ENCODE data around the gene ROBO2. TPM values are rescaled to one million over a fixed set of nuclear protein-coding genes. Genes with fewer than 3 reads are reported as not detected.
A peak's percentile ranks its signal among the peaks of the same experiment; 100 is the strongest.

ROBO2 gene
- total RNA-seq, 1 experiment from 2014 or later = not detected

DNA sequence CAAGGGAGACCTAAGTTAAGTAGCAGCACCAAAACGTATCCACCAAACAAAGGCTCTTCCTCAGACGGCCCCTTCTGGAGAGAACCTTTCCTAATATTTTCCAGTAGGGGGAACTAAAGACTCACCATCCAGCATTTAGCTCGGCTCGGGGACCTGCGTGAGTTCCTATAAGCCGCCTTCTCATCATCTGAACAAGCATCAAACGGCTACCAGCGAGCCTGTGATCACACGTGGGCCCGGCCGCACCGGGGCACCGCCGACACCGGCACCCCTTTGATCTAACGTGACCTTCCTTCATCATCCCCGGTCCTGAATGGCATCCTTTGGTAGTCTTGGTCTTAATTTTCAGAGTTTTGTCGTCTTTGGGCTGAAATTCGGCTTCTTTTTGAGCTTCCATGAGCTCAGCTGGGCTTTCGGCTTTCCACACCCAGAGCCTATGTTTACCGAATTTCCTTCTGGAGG lies 1.4 kb upstream of the ROBO2 start:
- Histone ChIP-seq H3K4me1 (ENCODE audit: control insufficient read depth in 1 of 2, insufficient read depth in 2 of 2, low read length in 2 of 2) (no peaks in the 10 kb centered on the region), H3K27ac (ENCODE audit: low read depth, low read length) (no peak overlapping the region), H3K9me3 (ENCODE audit: control insufficient read depth in 1 of 2, insufficient read depth in 1 of 2, low read depth in 1 of 2, low read length in 2 of 2) (peaks cover 3 to 20% of the 10 kb centered on the region in 2 experiments; a peak in 2 of 4 replicates), H3K4me3 (replicated peaks in 1 of 2; ENCODE audit: low read depth in 1 of 2, low read length in 2 of 2) (no peak overlapping the region), H3K4me2 (ENCODE audit: low read length) (no peak overlapping the region), H3K79me2 (ENCODE audit: insufficient read depth, low read length) (no peaks in the 10 kb centered on the region), H3K27me3 (ENCODE audit: insufficient read depth, low read length) (no peaks in the 10 kb centered on the region), H4K20me1 (ENCODE audit: insufficient read depth) (no peaks in the 10 kb centered on the region), H3K36me3 (ENCODE audit: control insufficient read depth in 1 of 2, insufficient read depth in 2 of 2, low read length in 2 of 2) (no peaks in the 10 kb centered on the region), H3K9me2 (ENCODE audit: insufficient read depth) (no peaks in the 10 kb centered on the region), H2AFZ (ENCODE audit: low read depth, low read length, poor library complexity, severe bottlenecking) (no peak overlapping the region), H3K9ac (ENCODE audit: low read length) (no peak overlapping the region)
- no peak for TF ChIP-seq POLR2A (IDR thresholded peaks at IDR 0.05; ENCODE audit: borderline replicate concordance, extremely low read depth, insufficient read depth, insufficient read length)
- TF ChIP-seq TCF7L2 (IDR thresholded peaks at IDR 0.05; ENCODE audit: borderline replicate concordance, extremely low read depth, insufficient read depth, insufficient read length) = peak; percentile 85
- no peak for ATAC-seq
- ChIA-PET CTCF (no interaction called here), POLR2A (no interaction called here), RAD21 (ENCODE audit: low non-redundant PET in 1 of 2, low total read pairs in 2 of 2, uncharacterized antibody in 2 of 2, unreplicated experiment in 2 of 2) (no interaction called here)
- no peak for DNase-seq (ENCODE audit: low read depth, low spot score)
- intact Hi-C loops (cut with micrococcal nuclease) = no loop called here
- BruUV-seq (replicated peaks) = no TSS peak

DNA sequence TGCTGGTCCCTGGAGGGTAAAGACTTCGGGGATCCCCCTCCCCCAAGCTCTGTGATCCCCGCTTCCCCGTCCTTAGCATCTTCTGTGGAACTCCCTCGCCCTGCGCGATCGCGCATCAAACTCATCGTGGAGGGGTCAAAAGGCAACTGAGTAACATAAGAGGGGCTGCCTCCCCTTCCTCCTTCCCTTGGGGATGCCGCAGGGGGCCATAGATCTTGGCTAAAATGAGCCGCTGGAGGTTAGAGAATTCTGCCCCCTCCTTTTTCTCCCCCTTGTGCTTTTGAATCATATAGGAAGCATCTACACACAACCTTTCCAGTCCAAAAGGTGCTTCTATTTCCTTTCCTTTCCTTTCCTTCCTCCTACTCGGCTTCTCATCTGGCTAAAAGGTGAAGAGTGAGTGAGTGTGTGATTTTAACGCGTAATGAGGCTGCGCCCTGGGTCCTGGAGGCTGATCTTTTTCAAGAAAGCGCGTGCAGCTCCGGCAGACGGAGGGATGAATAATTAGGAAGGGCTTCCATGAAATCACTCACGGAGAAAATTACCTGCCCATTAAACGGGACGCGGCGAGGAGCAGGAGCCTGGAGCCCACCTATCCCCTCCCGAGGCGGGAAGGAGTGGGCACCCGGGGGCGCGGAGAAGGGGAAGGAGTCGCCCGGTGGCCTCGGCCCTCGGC lies 831 bp upstream of the ROBO2 start:
- DNase-seq (ENCODE audit: low read depth, low spot score) (no peak), ATAC-seq (no peak)
- H3K36me3 ChIP-seq (ENCODE audit: control insufficient read depth in 1 of 2, insufficient read depth in 2 of 2, low read length in 2 of 2) = no peaks in the 10 kb centered on the region
- H3K9me2 ChIP-seq (ENCODE audit: insufficient read depth) = no peaks in the 10 kb centered on the region
- no peak overlapping the region for H3K27ac ChIP-seq (ENCODE audit: low read depth, low read length)
- H3K4me3 ChIP-seq (replicated peaks in 1 of 2; ENCODE audit: low read depth in 1 of 2, low read length in 2 of 2) = no peak overlapping the region
- H2AFZ ChIP-seq (ENCODE audit: low read depth, low read length, poor library complexity, severe bottlenecking) = no peak overlapping the region
- no peaks in the 10 kb centered on the region for H3K4me1 ChIP-seq (ENCODE audit: control insufficient read depth in 1 of 2, insufficient read depth in 2 of 2, low read length in 2 of 2)
- H3K27me3 ChIP-seq (ENCODE audit: insufficient read depth, low read length) = no peaks in the 10 kb centered on the region
- CTCF ChIA-PET = no interaction called here
- H3K79me2 ChIP-seq (ENCODE audit: insufficient read depth, low read length) = no peaks in the 10 kb centered on the region
- POLR2A ChIA-PET = no interaction called here
- no peaks in the 10 kb centered on the region for H4K20me1 ChIP-seq (ENCODE audit: insufficient read depth)
- intact Hi-C loops (cut with micrococcal nuclease) = no loop called here
- H3K4me2 ChIP-seq (ENCODE audit: low read length) = no peak overlapping the region
- no peak overlapping the region for H3K9ac ChIP-seq (ENCODE audit: low read length)
- TF ChIP-seq CBX3 (IDR thresholded peaks at IDR 0.05; ENCODE audit: low read depth) = no peak
- TF ChIP-seq SRF (IDR thresholded peaks at IDR 0.05; ENCODE audit: low read depth) = no peak
- TF ChIP-seq ZFX (IDR thresholded peaks at IDR 0.05) = no peak
- TF ChIP-seq SP1 (IDR thresholded peaks at IDR 0.05; ENCODE audit: low read depth) = no peak
- no peak for TF ChIP-seq TCF7L2 (IDR thresholded peaks at IDR 0.05; ENCODE audit: borderline replicate concordance, extremely low read depth, insufficient read depth, insufficient read length)
- no peak for TF ChIP-seq JUND (IDR thresholded peaks at IDR 0.05)
- TF ChIP-seq SIN3A (IDR thresholded peaks at IDR 0.05; ENCODE audit: low read depth) = no peak
- no peak for TF ChIP-seq POLR2AphosphoS5 (IDR thresholded peaks at IDR 0.05; ENCODE audit: low read depth, low read length)
- no peak for TF ChIP-seq POLR2A (IDR thresholded peaks at IDR 0.05; ENCODE audit: borderline replicate concordance, extremely low read depth, insufficient read depth, insufficient read length)
- TF ChIP-seq, protein P1, sequence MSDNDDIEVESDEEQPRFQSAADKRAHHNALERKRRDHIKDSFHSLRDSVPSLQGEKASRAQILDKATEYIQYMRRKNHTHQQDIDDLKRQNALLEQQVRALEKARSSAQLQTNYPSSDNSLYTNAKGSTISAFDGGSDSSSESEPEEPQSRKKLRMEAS (IDR thresholded peaks at IDR 0.05) = no peak
- TF ChIP-seq RAD21 (IDR thresholded peaks at IDR 0.05; ENCODE audit: low read depth) = no peak
- TF ChIP-seq, protein P2, sequence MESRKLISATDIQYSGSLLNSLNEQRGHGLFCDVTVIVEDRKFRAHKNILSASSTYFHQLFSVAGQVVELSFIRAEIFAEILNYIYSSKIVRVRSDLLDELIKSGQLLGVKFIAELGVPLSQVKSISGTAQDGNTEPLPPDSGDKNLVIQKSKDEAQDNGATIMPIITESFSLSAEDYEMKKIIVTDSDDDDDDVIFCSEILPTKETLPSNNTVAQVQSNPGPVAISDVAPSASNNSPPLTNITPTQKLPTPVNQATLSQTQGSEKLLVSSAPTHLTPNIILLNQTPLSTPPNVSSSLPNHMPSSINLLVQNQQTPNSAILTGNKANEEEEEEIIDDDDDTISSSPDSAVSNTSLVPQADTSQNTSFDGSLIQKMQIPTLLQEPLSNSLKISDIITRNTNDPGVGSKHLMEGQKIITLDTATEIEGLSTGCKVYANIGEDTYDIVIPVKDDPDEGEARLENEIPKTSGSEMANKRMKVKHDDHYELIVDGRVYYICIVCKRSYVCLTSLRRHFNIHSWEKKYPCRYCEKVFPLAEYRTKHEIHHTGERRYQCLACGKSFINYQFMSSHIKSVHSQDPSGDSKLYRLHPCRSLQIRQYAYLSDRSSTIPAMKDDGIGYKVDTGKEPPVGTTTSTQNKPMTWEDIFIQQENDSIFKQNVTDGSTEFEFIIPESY (IDR thresholded peaks at IDR 0.05; ENCODE audit: extremely low read depth, insufficient replicate concordance, low read length) = no peak
- no peak for TF ChIP-seq EZH2 (IDR thresholded peaks at IDR 0.05)
- no peak for TF ChIP-seq ELF1 (IDR thresholded peaks at IDR 0.05; ENCODE audit: borderline replicate concordance, low read depth)
- no peak for TF ChIP-seq CEBPB (IDR thresholded peaks at IDR 0.05; ENCODE audit: low read depth)
- no peak for TF ChIP-seq FOSL1 (IDR thresholded peaks at IDR 0.05; ENCODE audit: low read depth)
- H3K9me3 ChIP-seq (ENCODE audit: control insufficient read depth in 1 of 2, insufficient read depth in 1 of 2, low read depth in 1 of 2, low read length in 2 of 2) = peaks cover 3 to 20% of the 10 kb centered on the region in 2 experiments; a peak in 2 of 4 replicates
- BruUV-seq (replicated peaks) = no TSS peak
- RAD21 ChIA-PET (ENCODE audit: low non-redundant PET in 1 of 2, low total read pairs in 2 of 2, uncharacterized antibody in 2 of 2, unreplicated experiment in 2 of 2) = no interaction called here

Data from HCT116 (cell line).